ENCODE data around the gene RNF138. TPM values are rescaled to one million over a fixed set of nuclear protein-coding genes. Genes with fewer than 3 reads are reported as not detected.

RNF138 gene
- total RNA-seq, 6 donors from 2014 or later: 17.8 to 34.5 (median 25.5) TPM

DNA sequence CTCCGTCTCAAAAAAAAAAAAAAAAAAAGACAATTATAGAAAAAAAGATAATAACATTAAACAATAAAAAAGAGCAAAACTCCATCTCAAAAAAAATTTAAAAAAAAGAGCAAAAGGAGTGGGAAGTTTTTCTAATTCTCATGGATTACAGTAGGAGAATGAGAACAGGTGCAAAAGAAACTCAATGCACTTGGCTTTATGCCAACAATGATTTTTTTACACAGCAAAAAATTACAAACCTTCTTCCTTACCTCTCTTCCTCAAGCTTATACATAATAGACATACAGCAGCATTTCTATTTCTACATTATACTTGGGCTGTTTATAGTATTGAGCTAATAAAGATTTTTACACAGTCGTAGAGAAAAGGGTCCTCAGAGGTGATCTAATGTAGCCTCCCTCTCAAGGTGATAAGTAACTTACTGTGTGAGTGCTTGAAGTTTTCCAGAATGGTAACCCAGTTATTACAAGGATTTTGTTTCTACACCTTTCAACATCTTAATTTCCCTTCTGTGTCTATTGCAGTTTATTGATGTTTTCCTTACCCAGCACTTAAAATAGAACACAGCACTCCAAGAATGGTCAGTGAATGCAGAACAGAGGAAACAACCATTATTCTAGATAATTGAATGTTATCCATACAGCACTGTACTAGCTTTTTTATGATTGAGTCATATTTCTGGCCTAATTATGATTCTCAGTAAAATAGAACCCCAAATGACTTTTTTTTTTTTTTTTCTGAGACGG lies 34.9 kb upstream of the RNF138 start:
- TF ChIP-seq POLR2AphosphoS5 (IDR thresholded peaks at IDR 0.05): no peak
- no peak for TF ChIP-seq POLR2A (IDR thresholded peaks at IDR 0.05)
- no peak for ATAC-seq (ENCODE audit: low FRiP score in 2 of 2)
- 79 to 80% methylated on average over 3 of the region's 3 CpGs for WGBS, 2 donors

DNA sequence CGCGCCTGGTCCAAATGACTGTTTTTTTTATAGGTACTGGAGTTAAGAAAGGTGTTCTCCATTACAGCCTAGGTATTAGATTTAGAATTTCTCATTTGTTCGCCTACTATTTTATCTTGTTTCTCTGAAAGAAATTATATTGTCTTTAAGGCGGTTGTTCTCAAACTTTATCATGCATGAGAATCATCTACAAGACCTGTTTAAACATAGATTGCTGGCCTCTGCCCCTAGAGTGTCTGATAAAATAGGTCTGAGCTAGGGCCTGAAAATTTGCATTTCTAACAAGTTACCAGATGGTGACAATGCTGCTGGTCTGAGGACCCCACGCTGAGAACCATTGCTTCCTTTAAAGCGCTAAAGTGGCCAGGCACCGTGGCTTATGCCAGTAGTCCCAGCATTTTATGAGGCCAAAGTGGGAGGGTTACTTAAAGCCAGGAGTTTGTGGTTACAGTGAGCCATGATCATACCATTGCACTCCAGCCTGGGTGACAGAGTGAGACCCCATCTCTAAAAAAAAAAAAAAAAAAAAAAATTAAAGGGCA lies 34.0 kb upstream of the RNF138 start:
- ATAC-seq (ENCODE audit: low FRiP score in 2 of 2) (no peak), DNase-seq (no peak)
- Histone ChIP-seq H3K36me3 (peaks cover 0 to 3% (median 0%) of the 10 kb centered on the region in 4 donors), H3K27ac (no peak overlapping the region), H3K4me1 (no peaks in the 10 kb centered on the region), H3K27me3 (no peaks in the 10 kb centered on the region), H3K4me3 (no peak overlapping the region), H3K9me3 (no peaks in the 10 kb centered on the region)
- TF ChIP-seq POLR2A (IDR thresholded peaks at IDR 0.05): no peak
- TF ChIP-seq, protein P1, sequence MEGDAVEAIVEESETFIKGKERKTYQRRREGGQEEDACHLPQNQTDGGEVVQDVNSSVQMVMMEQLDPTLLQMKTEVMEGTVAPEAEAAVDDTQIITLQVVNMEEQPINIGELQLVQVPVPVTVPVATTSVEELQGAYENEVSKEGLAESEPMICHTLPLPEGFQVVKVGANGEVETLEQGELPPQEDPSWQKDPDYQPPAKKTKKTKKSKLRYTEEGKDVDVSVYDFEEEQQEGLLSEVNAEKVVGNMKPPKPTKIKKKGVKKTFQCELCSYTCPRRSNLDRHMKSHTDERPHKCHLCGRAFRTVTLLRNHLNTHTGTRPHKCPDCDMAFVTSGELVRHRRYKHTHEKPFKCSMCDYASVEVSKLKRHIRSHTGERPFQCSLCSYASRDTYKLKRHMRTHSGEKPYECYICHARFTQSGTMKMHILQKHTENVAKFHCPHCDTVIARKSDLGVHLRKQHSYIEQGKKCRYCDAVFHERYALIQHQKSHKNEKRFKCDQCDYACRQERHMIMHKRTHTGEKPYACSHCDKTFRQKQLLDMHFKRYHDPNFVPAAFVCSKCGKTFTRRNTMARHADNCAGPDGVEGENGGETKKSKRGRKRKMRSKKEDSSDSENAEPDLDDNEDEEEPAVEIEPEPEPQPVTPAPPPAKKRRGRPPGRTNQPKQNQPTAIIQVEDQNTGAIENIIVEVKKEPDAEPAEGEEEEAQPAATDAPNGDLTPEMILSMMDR (IDR thresholded peaks at IDR 0.05): no peak
- no peak for TF ChIP-seq EP300 (IDR thresholded peaks at IDR 0.05)
- TF ChIP-seq POLR2AphosphoS5 (IDR thresholded peaks at IDR 0.05): no peak
- WGBS, 2 donors: 76 to 88% methylated on average over 7 of the region's 7 CpGs

More for the DNA sequence above, 34.9 kb upstream of the RNF138 start:
- Histone ChIP-seq H3K36me3 (peaks cover 0 to 3% (median 0%) of the 10 kb centered on the region in 4 donors), H3K27ac (no peak overlapping the region), H3K27me3 (no peaks in the 10 kb centered on the region), H3K4me3 (no peak overlapping the region), H3K4me1 (no peaks in the 10 kb centered on the region), H3K9me3 (no peaks in the 10 kb centered on the region)
- DNase-seq: no peak

DNA sequence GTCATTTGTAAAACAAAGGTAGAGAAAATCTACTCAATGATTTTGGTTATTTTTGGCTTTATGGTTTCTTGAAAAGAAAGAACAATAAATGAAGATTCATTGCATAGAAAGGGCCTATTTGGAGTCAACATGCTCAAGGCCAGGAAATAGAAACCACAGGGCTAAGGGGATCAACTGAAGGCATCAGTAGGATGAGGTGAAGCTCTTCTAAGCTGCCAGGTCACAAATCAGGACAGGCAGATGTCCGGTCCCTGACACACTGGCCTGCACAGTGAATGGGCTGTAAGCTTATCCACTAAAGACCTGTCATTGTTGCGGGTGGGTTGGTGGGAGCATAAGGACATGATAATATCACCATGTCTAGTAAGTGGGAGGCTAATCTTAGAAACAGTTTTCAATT lies 31.6 kb upstream of the RNF138 start:
- Histone ChIP-seq H3K27me3 (no peaks in the 10 kb centered on the region), H3K36me3 (peaks cover 0 to 3% (median under 1%) of the 10 kb centered on the region in 4 donors), H3K9me3 (no peaks in the 10 kb centered on the region), H3K4me1 (no peaks in the 10 kb centered on the region), H3K27ac (no peak overlapping the region), H3K4me3 (no peak overlapping the region)
- 90 to 100% methylated on average over 2 of the region's 2 CpGs for WGBS, 2 donors
- TF ChIP-seq EP300 (IDR thresholded peaks at IDR 0.05): no peak
- TF ChIP-seq, protein P1 (IDR thresholded peaks at IDR 0.05): no peak
- TF ChIP-seq POLR2AphosphoS5 (IDR thresholded peaks at IDR 0.05): no peak
- no peak for TF ChIP-seq POLR2A (IDR thresholded peaks at IDR 0.05)
- DNase-seq: no peak
- no peak for ATAC-seq (ENCODE audit: low FRiP score in 2 of 2)

DNA sequence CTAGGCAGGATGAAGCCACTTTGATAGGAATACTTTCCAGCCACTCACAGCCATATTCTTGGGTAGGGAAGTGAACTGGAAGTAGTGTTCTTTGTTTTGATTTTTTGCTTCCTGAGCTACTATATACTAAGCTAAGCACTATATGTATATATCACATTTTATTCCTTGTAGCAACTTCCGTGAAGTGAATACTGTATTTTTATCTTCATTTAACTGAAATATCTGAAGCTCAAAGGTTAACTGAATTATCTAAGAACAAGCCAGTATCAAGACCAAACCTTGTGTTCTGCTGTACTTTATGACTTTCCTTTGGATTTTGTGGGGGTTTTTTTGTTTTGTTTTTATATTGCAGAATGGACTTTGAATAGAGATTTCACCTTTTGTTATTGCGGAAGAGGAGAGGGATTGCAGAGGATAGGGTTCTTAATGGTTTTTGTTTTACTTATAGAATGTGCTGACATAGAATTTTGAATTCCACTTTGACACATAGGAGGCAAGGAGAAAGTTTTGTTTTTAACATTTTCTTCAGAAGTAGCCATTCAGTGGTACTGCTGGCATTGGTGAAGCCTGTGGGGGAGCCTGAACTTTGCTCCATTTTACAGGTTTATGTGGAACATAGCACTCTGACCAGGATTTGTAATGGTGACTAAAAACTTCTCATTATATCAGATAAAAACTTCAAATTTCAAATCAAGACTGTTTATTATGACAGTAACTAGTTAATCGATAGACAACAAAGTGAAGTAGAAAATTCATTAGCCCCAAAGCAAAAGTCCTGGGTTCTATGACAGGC lies 24.1 kb upstream of the RNF138 start:
- DNase-seq (no peak), ATAC-seq (ENCODE audit: low FRiP score in 2 of 2) (no peak)
- Histone ChIP-seq H3K27ac (no peak overlapping the region), H3K9me3 (no peaks in the 10 kb centered on the region), H3K36me3 (peaks cover 0 to 5% (median 0%) of the 10 kb centered on the region in 4 donors), H3K27me3 (no peaks in the 10 kb centered on the region), H3K4me3 (no peak overlapping the region), H3K4me1 (no peaks in the 10 kb centered on the region)
- TF ChIP-seq EP300 (IDR thresholded peaks at IDR 0.05) (no peak), POLR2AphosphoS5 (IDR thresholded peaks at IDR 0.05) (no peak), POLR2A (IDR thresholded peaks at IDR 0.05) (no peak)
- TF ChIP-seq, protein P1 (IDR thresholded peaks at IDR 0.05): no peak
- WGBS, 2 donors: 93 to 95% methylated on average over 3 of the region's 3 CpGs

DNA sequence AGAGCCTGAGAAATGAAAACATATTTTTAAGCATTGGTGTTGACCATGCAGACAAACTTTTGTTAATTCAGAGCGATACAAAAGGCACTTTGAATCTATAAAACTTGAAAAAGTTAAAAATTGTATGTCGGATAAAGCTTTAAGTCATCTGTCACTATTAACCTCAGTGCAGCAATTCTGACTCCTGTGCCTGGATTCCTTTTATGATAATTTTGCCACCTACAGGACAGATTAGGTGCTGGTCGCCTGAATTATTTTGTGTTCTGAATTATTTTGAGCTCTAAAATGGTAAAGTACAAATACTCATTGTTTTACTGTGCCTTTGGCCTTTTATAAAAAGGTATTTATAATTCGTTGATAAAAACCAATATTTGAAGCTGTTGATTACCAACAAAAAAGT lies 19.4 kb upstream of the RNF138 start:
- Histone ChIP-seq H3K9me3 (no peaks in the 10 kb centered on the region), H3K27ac (no peak overlapping the region), H3K36me3 (peaks cover 0 to 3% (median 0%) of the 10 kb centered on the region in 4 donors), H3K27me3 (no peaks in the 10 kb centered on the region), H3K4me1 (no peaks in the 10 kb centered on the region), H3K4me3 (no peak overlapping the region)
- ATAC-seq (ENCODE audit: low FRiP score in 2 of 2) (no peak), DNase-seq (no peak)
- 52 to 60% methylated on average over 4 of the region's 4 CpGs for WGBS, 2 donors
- no peak for TF ChIP-seq EP300 (IDR thresholded peaks at IDR 0.05)
- TF ChIP-seq, protein P1 (IDR thresholded peaks at IDR 0.05): peak in 5 of 6 experiments; percentile 23 to 49 (median 35)

Measured in upper lobe of left lung (tissue), 6 donors.